Esophagus muscularis mucosa (tissue), 4 donors: Measurements from ENCODE around the gene UCK2.

Experiments
- EP300 ChIP-seq: sonication (generic); formaldehyde crosslinking; IDR thresholded peaks from one replicate; pipeline ENCODE4 v1.6.1; 2017; ENCODE audit warnings: antibody characterized with exemption
- POLR2AphosphoS5 ChIP-seq, 2 donors: sonication (generic); formaldehyde crosslinking; IDR thresholded peaks; one replicate each; pipeline ENCODE4 v1.6.1; 2017; ENCODE audit warnings: antibody characterized with exemption in 2 of 2
- TF ChIP-seq, protein P1 (sequence below), 3 experiments: fragments of 200-600 bp in 2 of 3; fragments of 450-650 bp in 1 of 3; sonication (generic) in 2 of 3; IDR thresholded peaks; one replicate each; pipeline ENCODE4 v1.5.1; 2017 to 2019; ENCODE audit warnings: antibody characterized with exemption in 3 of 3, mild to moderate bottlenecking in 2 of 3, moderate library complexity in 1 of 3

DNA sequence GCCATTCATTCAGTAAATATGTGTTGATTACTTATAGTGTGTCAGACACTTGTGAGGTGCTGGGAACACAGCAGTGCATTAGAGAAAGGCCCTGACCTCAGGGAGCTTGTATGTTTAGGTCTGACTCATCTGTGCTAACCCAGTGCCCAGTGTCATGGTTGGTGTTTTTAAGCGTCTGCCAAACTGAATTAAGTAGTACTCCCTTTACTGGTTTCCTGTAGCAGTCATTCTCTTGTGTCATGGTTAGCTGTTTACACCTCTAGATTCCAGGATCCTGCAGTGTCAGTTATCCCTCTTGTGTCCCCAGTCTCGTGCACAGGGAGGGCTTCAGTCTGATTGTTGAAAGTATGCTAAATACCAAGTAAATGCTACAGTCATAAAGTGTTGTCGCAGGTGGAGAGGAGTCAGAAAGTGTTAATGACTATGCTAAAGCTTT lies 14.2 kb downstream of the UCK2 start:
- TF ChIP-seq EP300 = no peak
- TF ChIP-seq, protein P1, sequence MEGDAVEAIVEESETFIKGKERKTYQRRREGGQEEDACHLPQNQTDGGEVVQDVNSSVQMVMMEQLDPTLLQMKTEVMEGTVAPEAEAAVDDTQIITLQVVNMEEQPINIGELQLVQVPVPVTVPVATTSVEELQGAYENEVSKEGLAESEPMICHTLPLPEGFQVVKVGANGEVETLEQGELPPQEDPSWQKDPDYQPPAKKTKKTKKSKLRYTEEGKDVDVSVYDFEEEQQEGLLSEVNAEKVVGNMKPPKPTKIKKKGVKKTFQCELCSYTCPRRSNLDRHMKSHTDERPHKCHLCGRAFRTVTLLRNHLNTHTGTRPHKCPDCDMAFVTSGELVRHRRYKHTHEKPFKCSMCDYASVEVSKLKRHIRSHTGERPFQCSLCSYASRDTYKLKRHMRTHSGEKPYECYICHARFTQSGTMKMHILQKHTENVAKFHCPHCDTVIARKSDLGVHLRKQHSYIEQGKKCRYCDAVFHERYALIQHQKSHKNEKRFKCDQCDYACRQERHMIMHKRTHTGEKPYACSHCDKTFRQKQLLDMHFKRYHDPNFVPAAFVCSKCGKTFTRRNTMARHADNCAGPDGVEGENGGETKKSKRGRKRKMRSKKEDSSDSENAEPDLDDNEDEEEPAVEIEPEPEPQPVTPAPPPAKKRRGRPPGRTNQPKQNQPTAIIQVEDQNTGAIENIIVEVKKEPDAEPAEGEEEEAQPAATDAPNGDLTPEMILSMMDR (IDR thresholded peaks at IDR 0.05) = no peak
- no peak for TF ChIP-seq POLR2AphosphoS5 (IDR thresholded peaks at IDR 0.05)
